ENCODE results near the gene WBP2. TPM values are rescaled to one million over a fixed set of nuclear protein-coding genes. Genes with fewer than 3 reads are reported as not detected.

The WBP2 gene
- total and polyA plus RNA-seq, 2 donors = 16.2 to 142 TPM

DNA sequence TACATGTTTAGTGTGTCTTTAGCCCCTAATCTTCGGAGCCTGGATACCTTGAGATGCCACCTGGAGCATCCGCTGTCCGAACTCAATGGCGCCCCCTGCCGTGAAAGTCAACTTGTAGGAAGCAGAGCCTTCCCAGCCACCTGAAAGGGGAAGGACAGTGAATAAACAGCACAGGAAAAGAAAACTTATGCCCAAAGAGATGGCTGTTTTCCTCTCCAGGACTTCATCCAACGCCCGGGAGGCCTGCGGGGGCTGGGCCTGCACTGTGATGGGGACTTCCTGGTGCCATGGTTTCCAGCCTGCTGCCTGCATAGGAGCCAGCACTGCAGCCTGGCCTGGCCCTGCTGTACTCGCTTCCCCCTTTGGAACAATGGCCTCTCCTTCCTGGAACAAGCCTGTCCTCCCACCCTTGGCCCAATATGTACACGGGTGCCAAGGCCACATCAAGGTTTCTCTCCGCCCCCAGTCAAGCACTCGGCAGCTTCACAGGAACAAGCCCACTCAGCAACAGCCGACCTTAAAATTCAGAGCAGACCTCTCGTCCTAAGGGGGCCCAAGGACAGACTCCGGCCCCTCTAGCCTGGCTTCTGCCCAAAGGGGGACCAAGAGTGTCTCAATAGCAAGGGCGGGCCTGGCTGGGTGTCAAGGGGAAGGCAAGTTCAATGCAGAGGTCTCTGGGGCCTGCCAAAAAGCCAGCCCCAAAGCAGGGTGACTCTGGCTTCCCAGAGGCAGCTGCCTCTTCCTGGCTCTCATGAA lies 6.4 kb downstream of the WBP2 start:
- Histone ChIP-seq H3K4me3 (ENCODE audit: low read depth, low read length) (no peak overlapping the region), H3K27ac (ENCODE audit: low read depth) (no peak overlapping the region), H3K4me1 (ENCODE audit: insufficient read depth) (no peaks in the 10 kb centered on the region), H3K36me3 (ENCODE audit: insufficient read depth) (peaks cover 14% of the 10 kb centered on the region)
- DNase-seq (ENCODE audit: extremely low spot score) = no peak
- WGBS = 51% methylated on average over 16 of the region's 16 CpGs

DNA sequence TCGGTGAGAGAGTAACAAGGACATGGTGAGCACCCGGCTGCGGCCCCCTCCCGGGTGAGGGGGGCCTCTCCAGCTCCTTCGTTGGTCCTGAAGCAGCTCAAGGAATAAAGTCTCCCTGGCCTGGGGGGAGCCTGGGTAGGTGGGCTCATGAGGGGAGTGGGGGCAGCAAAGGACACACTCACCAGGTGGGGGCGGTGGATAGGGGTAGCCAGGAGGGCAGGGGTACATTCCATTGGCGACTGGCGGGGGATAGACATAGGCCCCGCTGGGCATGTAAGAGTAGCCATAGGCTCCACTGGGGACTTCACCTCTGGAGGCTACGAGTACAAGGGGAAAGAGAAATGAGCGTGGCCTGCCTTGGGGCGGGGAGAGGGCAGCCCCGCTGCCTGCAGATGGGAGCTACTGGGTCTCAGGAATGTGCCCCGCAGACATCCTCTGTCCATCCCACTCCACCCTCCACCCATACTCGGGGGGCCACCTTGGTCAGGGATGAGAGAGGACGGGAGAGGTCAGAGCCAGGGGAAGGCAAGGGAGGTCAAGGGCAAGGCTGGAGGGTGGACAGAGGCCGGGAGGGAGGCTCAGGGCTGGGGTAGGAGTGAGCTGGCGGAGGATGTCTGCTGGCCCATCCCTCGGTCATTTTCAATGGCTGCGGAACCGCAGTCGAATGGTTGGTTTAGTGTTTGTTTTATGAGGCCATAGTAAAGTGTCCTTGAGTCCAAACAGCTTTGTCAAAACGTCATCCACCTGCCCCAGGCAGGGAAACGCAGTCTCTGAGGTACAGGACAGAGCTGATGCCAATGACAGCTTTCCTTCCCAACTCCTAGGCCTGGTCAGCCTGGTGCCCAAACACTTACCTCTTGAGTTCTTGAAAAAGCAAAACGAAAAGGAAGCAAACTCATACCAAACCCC lies 7.3 kb downstream of the WBP2 start:
- Histone ChIP-seq H3K27ac (ENCODE audit: low read depth) (no peak overlapping the region), H3K4me1 (ENCODE audit: insufficient read depth) (no peaks in the 10 kb centered on the region), H3K36me3 (ENCODE audit: insufficient read depth) (peaks cover 14% of the 10 kb centered on the region), H3K4me3 (ENCODE audit: low read depth, low read length) (no peak overlapping the region)
- DNase-seq (ENCODE audit: extremely low spot score) = no peak
- 85% methylated on average over 25 of the region's 25 CpGs for WGBS

DNA sequence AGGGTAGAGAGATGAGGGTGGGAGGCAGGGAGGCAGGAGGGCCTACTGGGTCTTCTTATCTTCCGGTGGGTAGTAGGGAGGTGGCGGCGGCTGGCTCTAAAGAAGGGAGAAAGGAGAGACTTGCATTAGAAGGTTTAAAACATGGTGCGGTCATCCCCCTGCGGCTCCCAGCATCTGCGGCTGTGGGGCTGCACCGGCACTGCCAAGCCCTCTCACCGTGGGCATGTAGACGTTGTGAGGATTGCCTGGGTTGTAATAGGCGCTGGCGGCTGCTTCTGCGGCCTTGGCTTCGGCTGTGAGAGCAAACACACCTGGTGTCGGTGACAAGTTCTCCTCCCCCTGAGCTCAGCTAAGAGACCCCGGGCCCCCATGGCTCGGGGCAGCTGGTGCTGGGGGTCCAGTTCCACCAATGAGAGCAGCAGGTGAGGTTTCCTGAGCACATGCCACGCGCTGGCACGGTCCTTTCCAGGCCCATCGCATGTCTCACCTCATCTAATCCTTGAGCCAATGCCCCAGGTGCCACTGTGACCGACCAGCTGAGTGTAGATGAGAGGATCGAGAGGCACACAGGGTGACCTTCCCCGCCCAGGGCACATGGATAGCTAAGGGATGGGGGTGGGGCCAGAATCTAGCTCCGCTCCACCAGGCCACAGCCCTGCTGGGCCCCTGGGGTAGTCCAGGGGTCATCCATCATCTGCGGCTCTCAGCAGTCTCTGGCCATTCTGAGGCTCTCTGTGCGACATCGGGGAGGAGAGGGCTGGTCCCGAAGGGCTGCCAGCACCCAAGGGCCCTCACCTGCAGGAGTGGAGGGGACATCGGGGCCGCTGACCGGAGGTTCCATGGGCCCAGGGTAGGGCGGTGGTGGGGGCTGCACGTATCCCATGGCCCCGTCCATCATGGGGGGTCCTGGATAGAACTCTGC lies 8.2 kb downstream of the WBP2 start:
- Histone ChIP-seq H3K4me3 (ENCODE audit: low read depth, low read length) (no peak overlapping the region), H3K36me3 (ENCODE audit: insufficient read depth) (peaks cover 14% of the 10 kb centered on the region), H3K4me1 (ENCODE audit: insufficient read depth) (no peaks in the 10 kb centered on the region), H3K27ac (ENCODE audit: low read depth) (no peak overlapping the region)
- DNase-seq (ENCODE audit: extremely low spot score) = no peak
- 85% methylated on average over 34 of the region's 34 CpGs for WGBS

DNA sequence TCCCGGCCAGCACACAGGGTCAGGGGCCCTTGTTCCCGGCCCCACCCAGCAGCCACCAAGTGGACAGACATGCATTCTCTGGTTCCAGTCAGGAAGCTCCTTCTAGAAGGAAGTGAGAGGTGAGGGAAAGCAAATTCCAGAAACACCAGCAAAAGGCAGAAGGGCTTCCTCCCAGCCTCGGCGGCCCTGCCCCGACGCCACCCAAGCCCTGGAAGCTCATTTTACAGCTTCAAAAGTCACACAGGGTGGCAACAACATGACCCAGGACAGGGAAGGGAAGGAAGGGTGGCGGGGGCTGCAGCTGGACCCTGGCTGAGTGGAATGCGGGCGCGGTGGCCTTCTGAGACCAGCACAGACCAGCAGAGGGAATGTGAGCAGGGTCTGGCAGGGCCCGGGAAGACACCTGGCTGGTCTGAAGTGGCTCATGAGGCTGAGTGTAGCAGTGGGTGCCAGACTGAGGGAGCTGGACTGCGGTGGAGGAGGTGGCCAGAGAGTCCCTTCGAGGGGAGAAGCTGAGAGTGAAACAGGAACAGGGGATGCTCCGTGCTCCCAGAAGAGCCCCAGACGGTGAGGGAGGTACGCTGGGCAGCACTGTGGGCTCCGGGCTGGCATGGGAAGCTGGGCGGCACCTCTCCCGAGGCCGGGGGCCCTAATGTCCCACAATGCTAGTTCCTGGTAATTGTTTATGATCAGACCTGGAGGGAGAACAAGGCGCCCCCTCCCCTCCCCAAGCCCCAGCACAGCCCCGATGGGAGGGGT lies 9.0 kb downstream of the WBP2 start:
- 74% methylated on average over 22 of the region's 22 CpGs for WGBS
- H3K27ac ChIP-seq (ENCODE audit: low read depth) = peak overlapping the region; percentile 28
- peaks cover 12% of the 10 kb centered on the region for H3K36me3 ChIP-seq (ENCODE audit: insufficient read depth)
- H3K4me1 ChIP-seq (ENCODE audit: insufficient read depth) = no peaks in the 10 kb centered on the region
- DNase-seq (ENCODE audit: extremely low spot score) = no peak
- H3K4me3 ChIP-seq (ENCODE audit: low read depth, low read length) = no peak overlapping the region

DNA sequence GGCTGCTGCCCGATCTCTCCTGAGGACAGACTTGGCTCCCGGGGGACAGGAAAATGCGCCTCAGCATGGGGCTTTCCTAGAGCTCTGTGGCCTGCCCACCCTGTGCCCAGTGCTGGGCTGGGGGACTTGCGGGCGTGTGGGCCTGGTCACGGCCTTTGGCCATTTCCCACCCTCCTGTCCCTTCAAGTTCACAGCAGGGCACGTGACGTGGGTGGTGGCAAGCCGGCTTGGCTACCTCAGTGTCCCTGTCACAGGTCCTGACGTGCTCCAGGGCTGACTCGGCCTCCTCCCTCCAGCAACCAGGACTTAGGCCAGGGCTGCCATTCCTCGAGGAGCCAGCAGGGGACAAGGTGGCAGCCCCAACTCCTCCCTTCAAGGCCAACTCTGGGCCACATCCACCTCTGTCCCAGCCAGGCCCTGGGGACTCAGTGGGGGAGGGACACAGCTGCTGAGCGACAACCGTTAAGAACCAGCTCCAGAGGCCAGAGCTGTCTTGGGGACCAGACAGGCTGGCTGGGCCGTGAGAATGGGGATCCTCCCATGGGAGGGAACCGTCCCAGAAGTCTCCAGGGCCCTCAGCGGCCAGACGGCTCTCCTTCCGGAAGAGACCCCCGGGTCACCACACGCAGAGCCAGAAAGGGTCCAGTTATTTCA lies 9.9 kb downstream of the WBP2 start:
- H3K4me1 ChIP-seq (ENCODE audit: insufficient read depth) = no peaks in the 10 kb centered on the region
- peaks cover 9% of the 10 kb centered on the region for H3K36me3 ChIP-seq (ENCODE audit: insufficient read depth)
- H3K27ac ChIP-seq (ENCODE audit: low read depth) = peak overlapping the region; percentile 93
- H3K4me3 ChIP-seq (ENCODE audit: low read depth, low read length) = no peak overlapping the region
- 33% methylated on average over 21 of the region's 21 CpGs for WGBS
- DNase-seq (ENCODE audit: extremely low spot score) = peak; percentile 64

DNA sequence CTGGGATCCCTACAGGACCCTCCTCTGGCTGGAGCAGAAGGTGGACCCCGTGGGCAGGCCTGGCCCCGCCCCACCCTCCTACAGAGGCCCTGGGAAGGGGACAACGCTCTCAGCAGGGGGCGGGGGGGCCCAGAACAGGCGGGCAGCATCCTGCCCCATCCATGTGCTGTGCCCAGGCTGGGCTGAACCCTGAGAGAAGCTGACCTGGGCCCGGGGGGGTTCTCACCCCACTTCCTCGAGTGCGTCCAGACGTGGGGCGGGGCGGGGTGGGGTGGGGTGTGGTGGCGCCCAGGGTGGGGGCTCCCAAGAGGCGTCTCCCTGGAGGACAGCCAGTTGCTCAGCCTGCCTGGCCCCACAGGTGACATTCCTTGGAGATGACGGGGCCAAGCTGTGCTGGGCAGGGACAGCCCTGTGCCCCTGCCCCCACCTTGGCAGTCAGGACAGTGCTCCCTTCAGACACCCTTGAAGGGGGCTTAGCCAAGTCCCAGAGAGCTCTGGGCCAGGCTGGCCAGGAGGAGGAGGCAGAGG lies 10.5 kb downstream of the WBP2 start:
- Histone ChIP-seq H3K27ac (ENCODE audit: low read depth) (peak overlapping the region; percentile 93), H3K4me1 (ENCODE audit: insufficient read depth) (no peaks in the 10 kb centered on the region), H3K4me3 (ENCODE audit: low read depth, low read length) (no peak overlapping the region), H3K36me3 (ENCODE audit: insufficient read depth) (peaks cover 9% of the 10 kb centered on the region)
- WGBS = 41% methylated on average over 14 of the region's 14 CpGs
- no peak for DNase-seq (ENCODE audit: extremely low spot score)

DNA sequence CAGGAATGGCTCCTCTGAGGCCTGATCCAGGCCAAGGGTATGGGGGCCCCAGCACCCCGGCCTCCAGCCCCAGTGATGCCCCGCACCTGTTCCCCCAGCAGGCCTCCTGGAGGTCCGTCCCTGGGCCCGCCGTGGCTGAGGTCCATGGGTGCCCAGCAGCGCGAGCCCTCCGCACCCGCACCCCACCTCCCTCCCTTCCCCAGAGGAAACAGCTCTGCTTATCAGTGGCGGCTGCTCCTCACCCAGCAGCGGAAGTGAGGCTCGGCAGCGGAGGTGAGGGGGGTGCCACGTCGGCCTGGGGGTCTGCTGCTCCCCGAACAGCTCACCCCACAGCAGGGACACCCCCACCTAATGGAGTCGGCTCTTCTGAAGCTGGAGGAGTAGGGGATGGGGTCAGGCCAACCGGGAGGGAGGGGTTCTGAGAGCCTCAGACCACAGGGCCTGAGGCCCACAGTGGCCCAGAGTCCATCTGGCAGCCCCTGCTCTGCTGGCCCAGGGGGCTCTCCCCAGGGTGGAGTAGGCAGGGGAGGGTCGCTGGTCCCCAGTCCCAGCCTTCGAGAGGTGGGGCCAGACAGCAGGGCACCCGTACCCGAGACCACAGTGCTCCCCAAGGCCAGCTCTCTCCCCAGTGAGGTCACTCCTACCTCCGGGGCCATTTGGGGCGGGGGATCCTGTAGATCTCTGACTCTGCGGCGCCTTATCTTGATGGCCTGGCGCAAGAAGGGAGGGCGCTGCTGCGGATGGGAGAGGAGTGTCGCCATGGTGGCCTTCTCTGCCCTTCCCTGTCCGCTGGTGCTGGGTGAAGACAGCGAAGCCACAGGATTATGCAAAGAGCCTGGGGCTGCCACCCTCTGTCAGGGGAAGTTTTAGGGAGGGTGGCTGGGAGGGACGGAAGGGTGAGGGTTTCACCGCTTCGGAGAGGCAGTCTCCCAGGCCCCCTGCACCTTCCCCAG lies 11.3 kb downstream of the WBP2 start, which contains the start of gene UNC13D:
Gene UNC13D, minus strand, starts transcription at position 828 of the 953 bp plus-strand sequence. Its CDS starts 67 bp downstream, at position 761.
- Histone ChIP-seq H3K4me1 (ENCODE audit: insufficient read depth) (no peaks in the 10 kb centered on the region), H3K27ac (ENCODE audit: low read depth) (peak within 1 kb of the TSS; percentile 93), H3K4me3 (ENCODE audit: low read depth, low read length) (peak within 1 kb of the TSS; percentile 12), H3K36me3 (ENCODE audit: insufficient read depth) (peaks cover 9% of the 10 kb centered on the region)
- no peak for DNase-seq (ENCODE audit: extremely low spot score)
- 61% methylated on average over 35 of the region's 35 CpGs for WGBS

DNA sequence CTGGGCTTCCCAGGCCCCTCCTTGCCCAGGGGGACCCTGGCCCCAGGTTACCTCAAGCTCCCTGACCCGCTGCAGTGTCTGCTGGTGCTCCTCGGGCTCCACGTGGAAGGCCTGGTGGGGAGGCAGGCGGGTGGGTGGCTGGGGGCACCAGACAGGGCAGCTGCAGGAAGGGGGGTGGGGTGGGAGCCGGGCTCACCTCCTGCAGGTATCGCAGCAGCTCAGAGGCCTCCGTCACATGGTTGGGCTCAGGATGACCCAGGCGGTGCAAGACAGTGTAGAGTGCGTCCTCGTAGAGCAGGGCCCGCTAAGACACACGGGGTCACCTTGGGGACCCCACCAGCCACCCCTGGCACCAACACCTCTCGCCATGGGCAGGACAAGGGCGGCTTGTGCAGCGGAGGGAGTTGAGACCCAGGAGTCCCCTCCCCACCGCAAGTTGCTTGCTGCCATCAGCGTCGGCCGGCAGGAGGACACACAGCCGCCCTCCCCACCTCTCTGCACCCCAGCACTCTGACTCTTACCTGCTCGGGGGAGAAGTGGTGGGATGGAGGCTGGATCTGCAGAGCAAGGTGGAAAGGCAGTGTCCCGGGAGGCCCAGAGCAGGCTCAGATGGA lies 12.1 kb downstream of the WBP2 start:
- no peak overlapping the region for H3K27ac ChIP-seq (ENCODE audit: low read depth)
- H3K4me3 ChIP-seq (ENCODE audit: low read depth, low read length) = peak overlapping the region; percentile 12
- peaks cover 7% of the 10 kb centered on the region for H3K36me3 ChIP-seq (ENCODE audit: insufficient read depth)
- 82% methylated on average over 22 of the region's 22 CpGs for WGBS
- no peaks in the 10 kb centered on the region for H3K4me1 ChIP-seq (ENCODE audit: insufficient read depth)
- DNase-seq (ENCODE audit: extremely low spot score) = no peak

DNA sequence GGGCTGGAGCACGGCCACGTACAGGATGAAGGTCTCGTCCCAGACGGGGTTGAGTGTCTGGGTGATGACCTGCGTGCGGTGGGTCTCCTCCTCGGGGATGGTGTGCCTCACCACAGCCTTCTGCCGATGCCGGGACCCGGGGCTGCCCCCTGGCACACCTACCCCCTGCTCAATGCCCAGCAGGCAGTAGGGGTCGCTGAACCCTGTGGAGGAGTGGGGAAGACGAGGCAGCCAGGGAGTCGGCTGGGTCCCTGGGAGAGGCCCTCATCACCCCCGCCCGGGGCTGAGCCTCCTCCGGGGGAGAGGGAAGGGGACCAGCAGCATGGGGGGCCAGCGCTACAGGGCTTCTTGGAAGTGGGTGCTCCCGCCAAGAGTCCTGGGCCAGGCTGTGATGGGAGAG lies 12.7 kb downstream of the WBP2 start:
- no peak overlapping the region for H3K27ac ChIP-seq (ENCODE audit: low read depth)
- no peak overlapping the region for H3K4me3 ChIP-seq (ENCODE audit: low read depth, low read length)
- H3K36me3 ChIP-seq (ENCODE audit: insufficient read depth) = peaks cover 3% of the 10 kb centered on the region
- 86% methylated on average over 18 of the region's 18 CpGs for WGBS
- no peak for DNase-seq (ENCODE audit: extremely low spot score)
- no peaks in the 10 kb centered on the region for H3K4me1 ChIP-seq (ENCODE audit: insufficient read depth)

DNA sequence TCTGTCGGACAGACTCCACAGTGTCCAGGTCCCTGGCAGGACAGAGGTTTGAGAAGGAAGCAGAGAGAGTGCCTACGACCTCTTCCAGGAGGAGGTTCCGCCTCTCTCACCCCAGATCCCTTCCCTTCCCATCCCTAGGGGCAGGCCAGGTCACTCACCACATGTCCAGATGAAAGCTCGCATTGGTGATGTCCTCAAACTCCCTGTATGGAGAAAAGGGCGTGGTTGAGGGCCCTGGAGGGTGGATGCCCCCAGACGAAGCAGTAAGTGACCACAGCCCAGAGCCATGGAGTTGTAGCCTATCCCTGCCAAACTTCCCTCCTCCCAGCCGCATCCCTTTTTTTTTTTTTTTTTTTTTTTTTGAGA lies 14.4 kb downstream of the WBP2 start:
- WGBS = 71% methylated on average over 7 of the region's 7 CpGs
- Histone ChIP-seq H3K36me3 (ENCODE audit: insufficient read depth) (peaks cover 2% of the 10 kb centered on the region), H3K4me1 (ENCODE audit: insufficient read depth) (no peaks in the 10 kb centered on the region)

More for the DNA sequence above, 14.4 kb downstream of the WBP2 start:
- Histone ChIP-seq H3K4me3 (ENCODE audit: low read depth, low read length) (no peak overlapping the region), H3K27ac (ENCODE audit: low read depth) (no peak overlapping the region)
- DNase-seq (ENCODE audit: extremely low spot score) = no peak
